Measurements from ENCODE around the gene RDH13. TPM values are rescaled to one million over a fixed set of nuclear protein-coding genes. Genes with fewer than 3 reads are reported as not detected.

RDH13 gene
- polyA plus RNA-seq, 1 experiment, result 3.1 TPM

- CTCF ChIA-PET, result interaction anchor here (0.6 kb wide), 1 partner anchor 397 kb away, joined by 9 read pairs; no protein-coding TSS in a partner anchor
- POLR2A ChIA-PET, result no interaction called here
Measured at GRCh38 chr19:55080121-55080967, 17.4 kb upstream of the RDH13 start.

GRCh38 chr19:55079400-55080038 is 16.6 kb upstream of the RDH13 start:
- CTCF ChIA-PET, result interaction anchor here (0.6 kb wide), 1 partner anchor 397 kb away, joined by 9 read pairs; no protein-coding TSS in a partner anchor
- Histone ChIP-seq H3K27me3 (ENCODE audit: control insufficient read depth, insufficient read depth, low read length) (peaks cover 56% of the 10 kb centered on the region), H3K9me3 (ENCODE audit: control insufficient read depth, insufficient read depth, low read length) (peaks cover 23% of the 10 kb centered on the region), H3K4me3 (ENCODE audit: low read depth, low read length) (no peak overlapping the region), H3K27ac (ENCODE audit: low read depth, low read length) (no peak overlapping the region)
- no peak for DNase-seq (ENCODE audit: low read depth, low spot score)
- POLR2A ChIA-PET, result no interaction called here
- TF ChIP-seq CTCF (IDR thresholded peaks at IDR 0.05; ENCODE audit: low read depth, low read length), result no peak

More at GRCh38 chr19:55080121-55080967, 17.4 kb upstream of the RDH13 start:
- DNase-seq (ENCODE audit: low read depth, low spot score), result peak; percentile 13
- H3K27ac ChIP-seq (ENCODE audit: low read depth, low read length), result no peak overlapping the region
- peaks cover 23% of the 10 kb centered on the region for H3K9me3 ChIP-seq (ENCODE audit: control insufficient read depth, insufficient read depth, low read length)
- no peak for TF ChIP-seq CTCF (IDR thresholded peaks at IDR 0.05; ENCODE audit: low read depth, low read length)
- H3K27me3 ChIP-seq (ENCODE audit: control insufficient read depth, insufficient read depth, low read length), result peaks cover 63% of the 10 kb centered on the region
- H3K4me3 ChIP-seq (ENCODE audit: low read depth, low read length), result peak overlapping the region; percentile 55

- no peak overlapping the region for H3K27ac ChIP-seq (ENCODE audit: low read depth, low read length)
- TF ChIP-seq CTCF (IDR thresholded peaks at IDR 0.05; ENCODE audit: low read depth, low read length), result no peak
- peaks cover 51% of the 10 kb centered on the region for H3K27me3 ChIP-seq (ENCODE audit: control insufficient read depth, insufficient read depth, low read length)
- CTCF ChIA-PET, result no interaction called here
- no peak overlapping the region for H3K4me3 ChIP-seq (ENCODE audit: low read depth, low read length)
- no peak for DNase-seq (ENCODE audit: low read depth, low spot score)
- POLR2A ChIA-PET, result no interaction called here
- peaks cover 23% of the 10 kb centered on the region for H3K9me3 ChIP-seq (ENCODE audit: control insufficient read depth, insufficient read depth, low read length)
Measured at GRCh38 chr19:55078996-55079395, 16.0 kb upstream of the RDH13 start.

- Histone ChIP-seq H3K4me3 (ENCODE audit: low read depth, low read length) (no peak overlapping the region), H3K9me3 (ENCODE audit: control insufficient read depth, insufficient read depth, low read length) (peaks cover 14% of the 10 kb centered on the region; the same call in 1 of the 2 replicates), H3K27ac (ENCODE audit: low read depth, low read length) (no peak overlapping the region), H3K27me3 (ENCODE audit: control insufficient read depth, insufficient read depth, low read length) (peaks cover 34% of the 10 kb centered on the region)
- ChIA-PET POLR2A (no interaction called here), CTCF (interaction anchor here (1.0 kb wide), 1 partner anchor 11 kb away, joined by 3 read pairs; no protein-coding TSS in a partner anchor)
- no peak for DNase-seq (ENCODE audit: low read depth, low spot score)
- no peak for TF ChIP-seq CTCF (IDR thresholded peaks at IDR 0.05; ENCODE audit: low read depth, low read length)
Measured at GRCh38 chr19:55077106-55077505, 14.2 kb upstream of the RDH13 start.

- no peak for DNase-seq (ENCODE audit: low read depth, low spot score)
- POLR2A ChIA-PET, result no interaction called here
- TF ChIP-seq CTCF (IDR thresholded peaks at IDR 0.05; ENCODE audit: low read depth, low read length), result no peak
- Histone ChIP-seq H3K27ac (ENCODE audit: low read depth, low read length) (no peak overlapping the region), H3K27me3 (ENCODE audit: control insufficient read depth, insufficient read depth, low read length) (peaks cover 26% of the 10 kb centered on the region), H3K9me3 (ENCODE audit: control insufficient read depth, insufficient read depth, low read length) (peaks cover 10% of the 10 kb centered on the region; the same call in 1 of the 2 replicates), H3K4me3 (ENCODE audit: low read depth, low read length) (no peak overlapping the region)
- CTCF ChIA-PET, result interaction anchor here (1.6 kb wide), 1 partner anchor 12 kb away, joined by 7 read pairs; no protein-coding TSS in a partner anchor
Measured at GRCh38 chr19:55076321-55076720, 13.4 kb upstream of the RDH13 start.
